Muscle layer of duodenum (tissue), 2 donors: ENCODE data around the gene ALDH7A1.

Experiments
- H3K27ac ChIP-seq: one replicate; pipeline ENCODE4 v1.7.0; 2013; ENCODE audit warnings: mild to moderate bottlenecking, low read length
- H3K27me3 ChIP-seq: one replicate; pipeline ENCODE4 v1.7.0; 2013; ENCODE audit warnings: low read depth, mild to moderate bottlenecking, control low read depth, low read length
- H3K36me3 ChIP-seq, 2 donors: one replicate each; pipeline ENCODE4 v1.7.0; 2013; ENCODE audit warnings: low read length in 2 of 2, control low read depth in 1 of 2, mild to moderate bottlenecking in 1 of 2; ENCODE audit not compliant: insufficient read depth in 2 of 2, control insufficient read depth in 1 of 2
- H3K4me1 ChIP-seq, 2 donors: one replicate each; pipeline ENCODE4 v1.7.0; 2013; ENCODE audit warnings: low read length in 2 of 2, mild to moderate bottlenecking in 2 of 2, control low read depth in 1 of 2, moderate library complexity in 1 of 2; ENCODE audit not compliant: insufficient read depth in 2 of 2, control insufficient read depth in 1 of 2
- H3K4me3 ChIP-seq, 2 donors: one replicate each; pipeline ENCODE4 v1.7.0; 2013; ENCODE audit warnings: low read length in 2 of 2, low read depth in 1 of 2, mild to moderate bottlenecking in 1 of 2
- H3K9me3 ChIP-seq, 2 donors: one replicate each; pipeline ENCODE4 v1.7.0; 2013; ENCODE audit warnings: low read length in 2 of 2, control low read depth in 1 of 2, mild to moderate bottlenecking in 1 of 2; ENCODE audit not compliant: control insufficient read depth in 1 of 2
- donor health status: healthy.

Gene ALDH7A1

GRCh38 chr5:126591549-126591948 lies 3.5 kb downstream of the ALDH7A1 start:
- no peaks in the 10 kb centered on the region for H3K27me3 ChIP-seq
- no peak overlapping the region for H3K27ac ChIP-seq
- peaks cover 5 to 27% of the 10 kb centered on the region in 2 donors for H3K4me1 ChIP-seq
- H3K4me3 ChIP-seq = no peak overlapping the region
- H3K36me3 ChIP-seq = peaks cover 0 to 16% of the 10 kb centered on the region in 2 donors
- no peaks in the 10 kb centered on the region for H3K9me3 ChIP-seq

DNA sequence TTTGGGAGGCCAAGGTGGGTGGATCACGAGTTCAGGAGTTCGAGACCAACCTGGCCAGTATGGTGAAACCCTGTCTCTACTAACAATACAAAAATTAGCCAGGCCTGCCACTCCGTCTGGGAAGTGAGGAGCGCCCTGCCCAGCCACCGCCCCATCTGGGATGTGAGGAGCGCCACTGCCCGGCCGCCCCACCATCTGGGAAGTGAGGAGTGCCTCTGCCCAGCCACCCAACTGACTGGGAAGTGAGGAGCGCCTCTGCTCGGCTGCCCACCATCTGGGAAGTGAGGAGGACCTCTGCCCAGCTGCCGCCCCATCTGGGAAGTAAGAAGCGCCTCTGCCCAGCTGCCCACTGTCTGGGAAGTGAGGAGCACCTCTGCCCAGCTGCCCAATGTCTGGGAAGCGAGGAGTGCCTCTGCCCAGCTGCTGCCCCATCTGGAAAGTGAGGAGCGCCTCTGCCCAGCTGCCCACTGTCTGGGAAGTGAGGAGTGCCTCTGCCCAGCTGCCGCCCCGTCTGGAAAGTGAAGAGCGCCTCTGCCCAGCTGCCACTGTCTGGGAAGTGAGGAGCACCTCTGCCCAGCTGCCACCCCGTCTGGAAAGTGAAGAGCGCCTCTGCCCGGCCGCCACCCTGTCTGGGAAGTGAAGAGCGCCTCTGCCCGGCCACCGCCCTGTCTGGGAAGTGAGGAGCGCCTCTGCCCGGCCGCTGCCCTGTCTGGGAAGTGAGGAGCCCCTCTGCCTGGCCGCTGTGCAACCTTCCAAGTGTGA lies 5.3 kb downstream of the ALDH7A1 start:
- Histone ChIP-seq H3K4me3 (no peak overlapping the region), H3K36me3 (peaks cover 5 to 23% of the 10 kb centered on the region in 2 donors), H3K27me3 (no peaks in the 10 kb centered on the region), H3K4me1 (peaks cover 5 to 20% of the 10 kb centered on the region in 2 donors), H3K27ac (no peak overlapping the region), H3K9me3 (no peaks in the 10 kb centered on the region)

- no peaks in the 10 kb centered on the region for H3K9me3 ChIP-seq
- H3K27ac ChIP-seq = no peak overlapping the region
- peaks cover 0 to 3% of the 10 kb centered on the region in 2 donors for H3K4me1 ChIP-seq
- peaks cover 10 to 34% of the 10 kb centered on the region in 2 donors for H3K36me3 ChIP-seq
- no peak overlapping the region for H3K4me3 ChIP-seq
- H3K27me3 ChIP-seq = no peaks in the 10 kb centered on the region
Measured at GRCh38 chr5:126587551-126588390, 7.2 kb downstream of the ALDH7A1 start.

DNA sequence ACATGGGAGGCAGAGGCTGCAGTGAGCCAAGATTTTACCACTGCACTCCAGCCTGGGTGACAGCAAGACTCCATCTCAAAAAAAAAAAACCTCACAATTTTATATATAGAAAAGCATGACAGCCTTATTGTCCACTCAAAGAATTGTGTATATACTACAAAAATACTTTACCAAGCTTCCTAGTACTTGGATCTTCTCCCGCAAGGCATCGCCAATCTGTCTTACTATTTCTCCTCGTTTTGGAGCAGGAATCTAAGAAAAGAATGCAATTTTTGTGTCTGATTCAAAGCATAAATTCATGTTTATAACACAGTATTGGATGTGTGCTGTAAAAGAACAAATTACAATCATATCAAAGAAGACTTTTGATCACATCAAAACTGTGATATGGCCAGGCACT lies 11.3 kb downstream of the ALDH7A1 start:
- Histone ChIP-seq H3K36me3 (peaks cover 22 to 44% of the 10 kb centered on the region in 2 donors), H3K9me3 (no peaks in the 10 kb centered on the region), H3K4me1 (no peaks in the 10 kb centered on the region), H3K4me3 (no peak overlapping the region), H3K27ac (no peak overlapping the region), H3K27me3 (no peaks in the 10 kb centered on the region)

DNA sequence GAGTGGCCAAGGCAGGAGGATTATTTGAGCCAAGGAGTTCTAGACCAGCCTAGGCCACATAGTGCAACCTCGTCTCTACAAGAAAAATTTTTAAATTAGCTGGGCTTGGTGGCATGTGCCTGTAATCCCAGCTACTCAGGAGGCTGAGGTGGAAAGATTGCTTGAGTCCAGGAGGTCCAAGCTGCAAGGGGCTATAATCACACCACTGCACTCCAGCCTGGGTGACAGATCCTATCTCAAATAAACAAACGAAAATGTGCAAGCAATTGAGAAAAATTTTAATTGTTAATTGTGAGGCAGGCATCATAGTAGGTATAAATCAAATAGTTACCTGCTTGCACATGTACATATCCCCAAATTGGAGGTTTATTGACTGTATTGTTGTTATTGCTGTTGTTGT lies 15.3 kb downstream of the ALDH7A1 start:
- no peak overlapping the region for H3K27ac ChIP-seq
- H3K4me3 ChIP-seq = no peak overlapping the region
- H3K4me1 ChIP-seq = no peaks in the 10 kb centered on the region
- H3K36me3 ChIP-seq = peaks cover 24 to 41% of the 10 kb centered on the region in 2 donors
- H3K27me3 ChIP-seq = no peaks in the 10 kb centered on the region
- H3K9me3 ChIP-seq = no peaks in the 10 kb centered on the region

- H3K27me3 ChIP-seq = no peaks in the 10 kb centered on the region
- no peak overlapping the region for H3K27ac ChIP-seq
- H3K4me1 ChIP-seq = no peaks in the 10 kb centered on the region
- H3K4me3 ChIP-seq = no peak overlapping the region
- H3K36me3 ChIP-seq = peaks cover 18 to 30% of the 10 kb centered on the region in 2 donors
- H3K9me3 ChIP-seq = no peaks in the 10 kb centered on the region
Measured at GRCh38 chr5:126577415-126577814, 17.6 kb downstream of the ALDH7A1 start.

DNA sequence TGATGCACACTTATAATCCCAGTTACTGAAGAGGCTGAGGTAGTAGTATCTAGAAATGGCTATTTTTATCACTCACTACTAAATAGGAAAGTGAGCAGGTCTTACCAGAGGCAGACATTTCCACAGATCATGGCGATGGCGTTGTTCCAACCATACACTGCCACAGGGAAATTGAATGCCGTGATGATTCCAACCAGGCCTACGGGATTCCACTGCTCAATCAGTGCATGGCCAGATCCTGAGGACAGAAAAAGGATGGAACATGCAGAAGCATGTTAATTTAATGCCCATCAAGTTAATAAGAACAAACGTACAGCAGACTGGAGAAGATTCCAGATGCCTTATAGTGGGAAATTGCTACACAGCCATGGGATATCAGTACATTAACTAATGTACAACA lies 18.0 kb downstream of the ALDH7A1 start:
- Histone ChIP-seq H3K36me3 (peaks cover 18 to 29% of the 10 kb centered on the region in 2 donors), H3K27me3 (no peaks in the 10 kb centered on the region), H3K4me1 (no peaks in the 10 kb centered on the region), H3K4me3 (no peak overlapping the region), H3K9me3 (no peaks in the 10 kb centered on the region), H3K27ac (no peak overlapping the region)

- Histone ChIP-seq H3K4me1 (no peaks in the 10 kb centered on the region), H3K4me3 (no peak overlapping the region), H3K36me3 (peaks cover 14 to 25% of the 10 kb centered on the region in 2 donors)
Measured at GRCh38 chr5:126575644-126576043, 19.4 kb downstream of the ALDH7A1 start.

GRCh38 chr5:126568206-126568755 lies 26.7 kb downstream of the ALDH7A1 start:
- Histone ChIP-seq H3K9me3 (no peaks in the 10 kb centered on the region), H3K27me3 (no peaks in the 10 kb centered on the region), H3K4me1 (no peaks in the 10 kb centered on the region), H3K27ac (no peak overlapping the region), H3K4me3 (no peak overlapping the region), H3K36me3 (peaks cover 13 to 26% of the 10 kb centered on the region in 2 donors)

More at GRCh38 chr5:126575644-126576043, 19.4 kb downstream of the ALDH7A1 start:
- H3K27ac ChIP-seq = no peak overlapping the region
- H3K27me3 ChIP-seq = no peaks in the 10 kb centered on the region
- no peaks in the 10 kb centered on the region for H3K9me3 ChIP-seq

- Histone ChIP-seq H3K27ac (no peak overlapping the region), H3K4me3 (no peak overlapping the region), H3K36me3 (peaks cover 9 to 19% of the 10 kb centered on the region in 2 donors), H3K27me3 (no peaks in the 10 kb centered on the region), H3K9me3 (no peaks in the 10 kb centered on the region), H3K4me1 (no peaks in the 10 kb centered on the region)
Measured at GRCh38 chr5:126562823-126563222, 32.2 kb downstream of the ALDH7A1 start.

- H3K27ac ChIP-seq = no peak overlapping the region
- H3K4me1 ChIP-seq = no peaks in the 10 kb centered on the region
- peaks cover 9 to 19% of the 10 kb centered on the region in 2 donors for H3K36me3 ChIP-seq
- H3K9me3 ChIP-seq = no peaks in the 10 kb centered on the region
- H3K27me3 ChIP-seq = no peaks in the 10 kb centered on the region
- H3K4me3 ChIP-seq = no peak overlapping the region
Measured at GRCh38 chr5:126561908-126562307, 33.1 kb downstream of the ALDH7A1 start.
